ENCODE data around the gene PRODH2. TPM values are rescaled to one million over a fixed set of nuclear protein-coding genes. Genes with fewer than 3 reads are reported as not detected.
A peak's percentile ranks its signal among the peaks of the same experiment; 100 is the strongest.

PRODH2 gene
- total RNA-seq, 2 donors from 2014 or later: not detected

- DNase-seq (no peak), ATAC-seq (replicated peaks in 1 of 2) (no peak)
- Mint-ChIP-seq H3K27me3 (ENCODE audit: low read depth) (peaks cover 6% of the 10 kb centered on the region), H3K36me3 (ENCODE audit: insufficient read depth in 2 of 2) (peaks cover 0 to 5% of the 10 kb centered on the region in 2 donors), H3K9me3 (no peaks in the 10 kb centered on the region), H3K27ac (no peak overlapping the region), H3K4me3 (no peak overlapping the region), H3K4me1 (ENCODE audit: low read depth) (peaks cover 45% of the 10 kb centered on the region)
Observed at GRCh38 chr19:35751839-35752745, 60.6 kb downstream of the PRODH2 start.

GRCh38 chr19:35750167-35750566 is 62.5 kb downstream of the PRODH2 start:
- H3K36me3 Mint-ChIP-seq (ENCODE audit: insufficient read depth in 2 of 2): peaks cover 0 to 3% of the 10 kb centered on the region in 2 donors
- no peaks in the 10 kb centered on the region for H3K9me3 Mint-ChIP-seq
- ATAC-seq (replicated peaks in 1 of 2) (no peak), DNase-seq (no peak)
- peak overlapping the region; percentile 45 to 51 for H3K4me3 Mint-ChIP-seq
- peaks cover 47% of the 10 kb centered on the region for H3K4me1 Mint-ChIP-seq (ENCODE audit: low read depth)
- H3K27me3 Mint-ChIP-seq (ENCODE audit: low read depth): no peaks in the 10 kb centered on the region
- no peak overlapping the region for H3K27ac Mint-ChIP-seq

Other genes with a start within 250 kb of the PRODH2 start
- not detected for gene ATP4A, start 249.2 kb downstream of the PRODH2 start, total RNA-seq
- not detected for gene PMIS2, start 226.7 kb downstream of the PRODH2 start, total RNA-seq
- gene HAUS5, start 200.1 kb downstream of the PRODH2 start, total RNA-seq: 10 to 100 TPM; 39.2 to 55.3 TPM
- 100 to 1,000 TPM; 105 to 130 TPM for gene RBM42, start 183.8 kb downstream of the PRODH2 start, total RNA-seq
- gene ETV2, start 171.1 kb downstream of the PRODH2 start, total RNA-seq: 1 to 10 TPM; 1.7 to 2.5 TPM
- gene COX6B1, start 164.5 kb downstream of the PRODH2 start, total RNA-seq: 100 to 1,000 TPM; 277 to 288 TPM
- under 1 TPM; 0.86 to 0.93 TPM for gene UPK1A, start 146.3 kb downstream of the PRODH2 start, total RNA-seq
- 100 to 1,000 TPM; 147 to 192 TPM for gene ZBTB32, start 108.3 kb downstream of the PRODH2 start, total RNA-seq
- gene KMT2B, start 94.8 kb downstream of the PRODH2 start, total RNA-seq: 10 to 100 TPM; 63.0 to 71.5 TPM
- gene IGFLR1, start 70.4 kb downstream of the PRODH2 start, total RNA-seq: 100 to 1,000 TPM; 253 to 274 TPM
- 10 to 100 TPM; 71.0 to 83.6 TPM for gene U2AF1L4, start 67.4 kb downstream of the PRODH2 start, total RNA-seq
- 10 to 100 TPM; 50.7 to 53.7 TPM for gene PSENEN, start 67.2 kb downstream of the PRODH2 start, total RNA-seq
- 10 to 100 TPM; 11.4 to 14.3 TPM for gene LIN37, start 64.3 kb downstream of the PRODH2 start, total RNA-seq
- 1 to 10 TPM; 1.4 to 2.4 TPM for gene HSPB6, start 55.8 kb downstream of the PRODH2 start, total RNA-seq
- gene PROSER3, start 54.7 kb downstream of the PRODH2 start, total RNA-seq: 10 to 100 TPM; 38.9 to 47.8 TPM
- 10 to 100 TPM; 66.8 to 86.0 TPM for gene ARHGAP33, start 37.3 kb downstream of the PRODH2 start, total RNA-seq
- under 1 TPM; 0.22 to 0.74 TPM for gene NPHS1, start 39.7 kb upstream of the PRODH2 start, total RNA-seq
- 1 to 10 TPM; 3.0 to 5.6 TPM for gene KIRREL2, start 44.1 kb upstream of the PRODH2 start, total RNA-seq
- 1 to 10 TPM; 2.4 to 7.7 TPM for gene APLP1, start 55.7 kb upstream of the PRODH2 start, total RNA-seq
- 10 to 100 TPM; 51.5 to 63.1 TPM for gene NFKBID, start 87.7 kb upstream of the PRODH2 start, total RNA-seq
- gene HCST, start 89.7 kb upstream of the PRODH2 start, total RNA-seq: 10 to 100 TPM; 56.1 to 71.9 TPM
- 1 to 10 TPM in 1 of 2 donors, not detected in 1; 1.3 TPM for gene TYROBP, start 95.5 kb upstream of the PRODH2 start, total RNA-seq
- 1 to 10 TPM; 6.4 to 8.5 TPM for gene LRFN3, start 123.5 kb upstream of the PRODH2 start, total RNA-seq
- gene SDHAF1, start 182.3 kb upstream of the PRODH2 start, total RNA-seq: 10 to 100 TPM; 24.0 to 24.2 TPM
- 1 to 10 TPM; 3.3 to 4.8 TPM for gene SYNE4, start 196.0 kb upstream of the PRODH2 start, total RNA-seq
- gene ALKBH6, start 201.4 kb upstream of the PRODH2 start, total RNA-seq: 10 to 100 TPM; 46.8 to 55.9 TPM
- gene CLIP3, start 220.0 kb upstream of the PRODH2 start, total RNA-seq: 1 to 10 TPM; 1.0 to 2.7 TPM
- 1 to 10 TPM; 1.1 to 1.3 TPM for gene THAP8, start 241.4 kb upstream of the PRODH2 start, total RNA-seq
- gene WDR62, start 242.1 kb upstream of the PRODH2 start, total RNA-seq: 10 to 100 TPM; 19.8 to 21.6 TPM

Measured in activated T-cell treated with anti-CD3 and anti-CD28 coated beads, Interleukin-2, amount 50 U/mL, for 72 hours (primary cell).